ENCODE measurements around the gene MAP2K1. TPM values are rescaled to one million over a fixed set of nuclear protein-coding genes. Genes with fewer than 3 reads are reported as not detected.

MAP2K1 gene
- polyA plus RNA-seq, 1 donor (not counting 4 experiments of a cell fraction or from before 2014, with no cell fraction given): 73.8 TPM

DNA sequence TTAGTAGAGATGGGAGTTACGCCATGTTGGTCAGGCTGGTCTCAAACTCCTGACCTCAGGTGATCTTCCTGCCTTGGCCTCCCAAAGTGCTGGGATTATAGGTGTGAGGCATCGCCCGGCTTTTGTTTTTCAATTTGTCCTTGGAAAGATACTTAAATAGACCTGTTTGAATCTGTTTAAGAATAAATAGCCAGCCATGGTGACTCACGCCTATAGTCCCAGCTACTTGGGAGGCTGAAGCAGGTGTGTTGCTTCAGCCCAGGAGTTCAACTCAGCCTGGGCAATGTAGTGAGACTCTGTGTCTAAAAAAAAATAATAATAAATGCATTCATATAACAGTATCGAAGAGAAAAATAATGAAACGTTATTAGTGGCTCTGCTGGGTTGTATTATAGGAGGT, 93.6 kb downstream of the MAP2K1 start:
- no peak for TF ChIP-seq CTCF (optimal IDR thresholded peaks at IDR 0.05 in 1 of 3, IDR thresholded peaks at IDR 0.05 in 1 of 3, conservative IDR thresholded peaks at IDR 0.05 in 1 of 3; ENCODE audit: extremely low read depth in 1 of 3, insufficient read depth in 2 of 3, low read length in 3 of 3)
- Histone ChIP-seq H3K36me3 (ENCODE audit: control insufficient read depth in 2 of 2, extremely low read depth in 1 of 2, insufficient read depth in 2 of 2, low read length in 2 of 2) (peaks cover 11 to 36% of the 10 kb centered on the region in 2 experiments), H3K79me2 (ENCODE audit: control insufficient read depth, insufficient read depth, low read length) (peaks cover 45% of the 10 kb centered on the region), H3K4me3 (ENCODE audit: control insufficient read depth in 2 of 3, extremely low read depth in 1 of 3, insufficient read depth in 2 of 3, low read depth in 1 of 3, low read length in 3 of 3) (no peak overlapping the region), H4K20me1 (ENCODE audit: control insufficient read depth, extremely low read depth, insufficient read depth, low read length) (peaks cover 5% of the 10 kb centered on the region), H3K4me1 (ENCODE audit: control insufficient read depth, extremely low read depth, insufficient read depth, low read length) (peaks cover 23% of the 10 kb centered on the region), H2AFZ (ENCODE audit: control insufficient read depth, low read length) (no peak overlapping the region), H3K27me3 (ENCODE audit: control insufficient read depth, extremely low read depth, insufficient read depth, low read length) (no peaks in the 10 kb centered on the region), H3K9me3 (ENCODE audit: control insufficient read depth, low read depth, low read length) (no peaks in the 10 kb centered on the region), H3K4me2 (ENCODE audit: control insufficient read depth, extremely low read depth, insufficient read depth, low read depth, low read length) (no peak overlapping the region), H3K9me1 (ENCODE audit: control insufficient read depth, extremely low read depth, insufficient read depth, low read length) (no peaks in the 10 kb centered on the region), H3K27ac (ENCODE audit: control insufficient read depth, insufficient read depth, low read length) (peak overlapping the region; percentile 71), H3K9ac (ENCODE audit: control insufficient read depth, extremely low read depth, insufficient read depth, low read length) (no peak overlapping the region)
- no peak for DNase-seq (ENCODE audit: low read depth, low spot score)
- dilution Hi-C loops (cut with MboI; ENCODE audit: extremely low pct_ligation_motif_present, low sequenced_read_pairs): no loop called here
- no peak for FAIRE-seq

GRCh38 chr15:66481107-66481856, 94.6 kb downstream of the MAP2K1 start:
- peaks cover 39% of the 10 kb centered on the region for H3K79me2 ChIP-seq (ENCODE audit: control insufficient read depth, insufficient read depth, low read length)
- dilution Hi-C loops (cut with MboI; ENCODE audit: extremely low pct_ligation_motif_present, low sequenced_read_pairs): no loop called here
- no peak overlapping the region for H3K4me3 ChIP-seq (ENCODE audit: control insufficient read depth in 2 of 3, extremely low read depth in 1 of 3, insufficient read depth in 2 of 3, low read depth in 1 of 3, low read length in 3 of 3)
- peak overlapping the region; percentile 69 for H3K4me2 ChIP-seq (ENCODE audit: control insufficient read depth, extremely low read depth, insufficient read depth, low read depth, low read length)
- FAIRE-seq: peak; percentile 84
- H3K36me3 ChIP-seq (ENCODE audit: control insufficient read depth in 2 of 2, extremely low read depth in 1 of 2, insufficient read depth in 2 of 2, low read length in 2 of 2): peaks cover 11 to 36% of the 10 kb centered on the region in 2 experiments
- H3K4me1 ChIP-seq (ENCODE audit: control insufficient read depth, extremely low read depth, insufficient read depth, low read length): peaks cover 23% of the 10 kb centered on the region
- peak overlapping the region; percentile 71 for H3K27ac ChIP-seq (ENCODE audit: control insufficient read depth, insufficient read depth, low read length)
- peaks cover 5% of the 10 kb centered on the region for H4K20me1 ChIP-seq (ENCODE audit: control insufficient read depth, extremely low read depth, insufficient read depth, low read length)
- TF ChIP-seq CTCF (optimal IDR thresholded peaks at IDR 0.05 in 1 of 3, IDR thresholded peaks at IDR 0.05 in 1 of 3, conservative IDR thresholded peaks at IDR 0.05 in 1 of 3; ENCODE audit: extremely low read depth in 1 of 3, insufficient read depth in 2 of 3, low read length in 3 of 3) (peak in 2 of 3 experiments; percentile 6 to 21), EZH2 (IDR thresholded peaks at IDR 0.05; ENCODE audit: low read length) (no peak)
- H3K9me3 ChIP-seq (ENCODE audit: control insufficient read depth, low read depth, low read length): no peaks in the 10 kb centered on the region
- no peaks in the 10 kb centered on the region for H3K27me3 ChIP-seq (ENCODE audit: control insufficient read depth, extremely low read depth, insufficient read depth, low read length)
- H3K9me1 ChIP-seq (ENCODE audit: control insufficient read depth, extremely low read depth, insufficient read depth, low read length): no peaks in the 10 kb centered on the region
- H2AFZ ChIP-seq (ENCODE audit: control insufficient read depth, low read length): no peak overlapping the region
- no peak overlapping the region for H3K9ac ChIP-seq (ENCODE audit: control insufficient read depth, extremely low read depth, insufficient read depth, low read length)
- no peak for DNase-seq (ENCODE audit: low read depth, low spot score)
